ENCODE data around the gene FIG4.

DNA sequence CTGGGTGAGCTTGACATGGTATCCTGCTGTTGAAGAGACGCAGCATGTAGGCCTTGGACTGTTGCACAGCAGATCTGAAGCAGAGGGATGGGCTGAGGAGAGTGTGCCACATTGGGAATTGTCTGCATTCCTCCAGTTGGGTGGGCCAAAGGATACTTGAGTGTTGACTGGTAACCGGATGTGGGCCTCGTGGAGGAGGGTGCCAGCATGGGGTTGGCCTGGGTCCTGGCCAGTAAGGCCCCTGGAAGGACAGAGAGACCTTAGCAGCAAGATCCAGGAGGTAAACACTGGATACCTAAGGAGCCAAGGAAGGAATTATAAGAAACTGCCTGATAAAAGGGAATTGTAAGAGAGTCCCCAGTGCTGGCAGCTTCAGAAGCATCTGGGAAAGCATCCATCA is 76.9 kb downstream of the FIG4 start:
- TF ChIP-seq EZH2 (IDR thresholded peaks at IDR 0.05) (no peak), POLR2AphosphoS5 (IDR thresholded peaks at IDR 0.05; ENCODE audit: borderline replicate concordance, low read depth, low read length) (no peak)

All from SK-N-MC (cell line).